Urinary bladder (tissue), 4 donors: ENCODE results near the gene ALK. TPM values are rescaled to one million over a fixed set of nuclear protein-coding genes. Genes with fewer than 3 reads are reported as not detected.

Experiments
- DNase-seq: peaks from one replicate; pipeline ENCODE4 v3.0.0-alpha.2; 2015; ENCODE audit errors: extremely low spot score
- H3K27ac ChIP-seq: one replicate; pipeline ENCODE4 v1.5.1; 2013; ENCODE audit warnings: low read depth, mild to moderate bottlenecking, moderate library complexity
- H3K36me3 ChIP-seq: one replicate; pipeline ENCODE4 v1.6.1; 2013; ENCODE audit warnings: mild to moderate bottlenecking, moderate library complexity; ENCODE audit not compliant: insufficient read depth
- H3K4me1 ChIP-seq: one replicate; pipeline ENCODE4 v1.6.1; 2013; ENCODE audit warnings: mild to moderate bottlenecking, moderate library complexity; ENCODE audit not compliant: insufficient read depth
- H3K4me3 ChIP-seq: one replicate; pipeline ENCODE4 v1.5.1; 2013; ENCODE audit warnings: low read depth, low read length
- WGBS: extraction: QIAGEN DNeasy Blood & Tissue Kit; methylation state at CpG from one replicate; pipeline ENCODE4 v1.1.7; 2013; 5-methylcytosine and 5-hydroxymethylcytosine counted together
- polyA plus RNA-seq: library from polyadenylated mRNA; stranded (reverse); fragments of 200-250 nt; gene quantifications from one replicate; pipeline ENCODE4 v1.2.3, GENCODE V29; 2013
- total RNA-seq: library from RNA; depleted of rRNA; stranded (reverse); fragments of >200 nt; gene quantifications from one replicate; pipeline ENCODE4 v1.2.3, GENCODE V29; 2014
- donor health status: healthy with polysubstance abuse.
- donor health status: healthy.

ALK gene
- total and polyA plus RNA-seq, 2 donors = 0.29 to 1.0 TPM

DNA sequence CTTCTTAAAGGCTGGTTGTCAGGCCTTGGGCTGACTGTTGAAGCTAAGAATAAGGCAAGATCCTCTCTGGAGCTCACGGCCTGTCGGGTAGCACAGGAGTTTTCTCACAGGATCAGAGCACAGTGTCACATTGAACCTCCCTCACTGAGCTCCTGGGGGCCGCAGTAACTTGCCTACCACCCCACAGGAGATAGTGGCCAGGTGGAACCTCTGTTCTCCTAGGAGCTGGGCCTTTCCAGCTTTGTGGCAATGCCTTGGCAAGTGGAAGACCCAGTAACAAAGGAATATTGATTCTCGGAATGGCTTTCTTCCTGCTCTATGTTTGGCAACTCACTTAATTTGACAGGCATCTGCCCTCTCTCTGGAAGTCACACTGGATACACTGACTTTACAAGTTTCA is 1.2 kb upstream of the ALK start:
- Histone ChIP-seq H3K36me3 (no peaks in the 10 kb centered on the region), H3K4me3 (no peak overlapping the region), H3K27ac (no peak overlapping the region), H3K4me1 (no peaks in the 10 kb centered on the region)
- 78% methylated on average over 4 of the region's 4 CpGs for WGBS
- DNase-seq = no peak

- no peak for DNase-seq
- WGBS = 1% methylated on average over 71 of the region's 71 CpGs
- H3K27ac ChIP-seq = no peak overlapping the region
- no peaks in the 10 kb centered on the region for H3K36me3 ChIP-seq
- H3K4me1 ChIP-seq = no peaks in the 10 kb centered on the region
- peak overlapping the region; percentile 21 for H3K4me3 ChIP-seq
These were observed 491 bp downstream of the ALK start for GRCh38 chr2:29920631-29921559.

- under 1% methylated on average over 40 of the region's 40 CpGs for WGBS
- no peak for DNase-seq
These were observed 1.2 kb downstream of the ALK start for GRCh38 chr2:29920130-29920577.

DNA sequence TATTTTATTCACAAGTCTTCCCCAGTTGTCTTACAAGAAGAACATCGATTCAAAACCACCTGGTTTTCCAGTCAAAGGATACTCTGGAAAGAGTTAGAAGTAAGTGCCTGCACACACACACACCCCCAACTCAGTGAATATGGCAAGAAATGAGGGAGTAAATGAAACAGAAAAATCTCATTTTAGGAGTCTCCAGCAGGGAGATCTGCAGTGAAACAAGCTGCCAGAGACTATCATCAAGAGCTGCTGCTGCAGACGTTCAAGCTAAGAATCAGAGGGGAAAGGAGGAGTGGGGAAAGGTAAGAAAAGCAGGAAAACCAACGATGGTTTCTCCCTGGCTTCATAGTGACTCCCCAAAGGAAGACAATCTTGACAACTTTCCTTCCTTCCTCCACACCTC is 2.4 kb downstream of the ALK start:
- Histone ChIP-seq H3K36me3 (no peaks in the 10 kb centered on the region), H3K4me3 (no peak overlapping the region), H3K27ac (no peak overlapping the region), H3K4me1 (no peaks in the 10 kb centered on the region)
- no peak for DNase-seq
- WGBS = 58% methylated on average over 3 of the region's 3 CpGs

More at GRCh38 chr2:29920130-29920577, 1.2 kb downstream of the ALK start:
- Histone ChIP-seq H3K4me1 (no peaks in the 10 kb centered on the region), H3K27ac (no peak overlapping the region), H3K4me3 (no peak overlapping the region), H3K36me3 (no peaks in the 10 kb centered on the region)

GRCh38 chr2:29917781-29918180 is 3.6 kb downstream of the ALK start:
- no peaks in the 10 kb centered on the region for H3K4me1 ChIP-seq
- 57% methylated on average over 1 of the region's 1 CpG for WGBS
- no peak overlapping the region for H3K4me3 ChIP-seq
- H3K27ac ChIP-seq = no peak overlapping the region
- DNase-seq = no peak
- no peaks in the 10 kb centered on the region for H3K36me3 ChIP-seq

GRCh38 chr2:29916571-29916970 is 4.8 kb downstream of the ALK start:
- Histone ChIP-seq H3K4me1 (no peaks in the 10 kb centered on the region), H3K27ac (no peak overlapping the region), H3K36me3 (no peaks in the 10 kb centered on the region), H3K4me3 (no peak overlapping the region)
- no peak for DNase-seq

GRCh38 chr2:29910960-29911359 is 10.4 kb downstream of the ALK start:
- 79% methylated on average over 1 of the region's 1 CpG for WGBS
- no peak overlapping the region for H3K4me3 ChIP-seq
- no peaks in the 10 kb centered on the region for H3K36me3 ChIP-seq
- DNase-seq = no peak
- H3K4me1 ChIP-seq = no peaks in the 10 kb centered on the region
- no peak overlapping the region for H3K27ac ChIP-seq

DNA sequence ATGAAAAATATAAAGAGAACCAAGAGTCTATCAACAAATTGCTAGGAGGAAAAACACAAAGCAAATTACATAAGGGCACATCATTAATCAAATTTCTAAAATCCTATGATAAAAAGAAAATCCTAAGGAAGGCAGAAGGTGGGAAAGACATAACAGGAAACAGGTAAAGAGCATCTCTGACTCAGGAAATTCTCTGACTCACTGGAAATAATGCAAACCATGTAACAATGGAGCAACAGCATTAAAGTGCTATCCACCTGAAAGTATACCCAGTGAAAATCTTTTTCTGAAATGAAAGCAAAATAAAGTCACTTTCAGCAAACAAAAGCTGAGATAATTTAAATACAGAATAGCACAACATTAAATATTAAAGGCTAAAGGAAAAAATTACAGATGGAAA is 10.9 kb downstream of the ALK start:
- H3K4me3 ChIP-seq = no peak overlapping the region
- no peaks in the 10 kb centered on the region for H3K36me3 ChIP-seq
- DNase-seq = no peak
- H3K4me1 ChIP-seq = no peaks in the 10 kb centered on the region
- no peak overlapping the region for H3K27ac ChIP-seq

GRCh38 chr2:29902356-29902755 is 19.0 kb downstream of the ALK start:
- Histone ChIP-seq H3K27ac (no peak overlapping the region), H3K4me3 (no peak overlapping the region), H3K4me1 (no peaks in the 10 kb centered on the region), H3K36me3 (no peaks in the 10 kb centered on the region)
- no peak for DNase-seq
- WGBS = 15% methylated on average over 1 of the region's 1 CpG

DNA sequence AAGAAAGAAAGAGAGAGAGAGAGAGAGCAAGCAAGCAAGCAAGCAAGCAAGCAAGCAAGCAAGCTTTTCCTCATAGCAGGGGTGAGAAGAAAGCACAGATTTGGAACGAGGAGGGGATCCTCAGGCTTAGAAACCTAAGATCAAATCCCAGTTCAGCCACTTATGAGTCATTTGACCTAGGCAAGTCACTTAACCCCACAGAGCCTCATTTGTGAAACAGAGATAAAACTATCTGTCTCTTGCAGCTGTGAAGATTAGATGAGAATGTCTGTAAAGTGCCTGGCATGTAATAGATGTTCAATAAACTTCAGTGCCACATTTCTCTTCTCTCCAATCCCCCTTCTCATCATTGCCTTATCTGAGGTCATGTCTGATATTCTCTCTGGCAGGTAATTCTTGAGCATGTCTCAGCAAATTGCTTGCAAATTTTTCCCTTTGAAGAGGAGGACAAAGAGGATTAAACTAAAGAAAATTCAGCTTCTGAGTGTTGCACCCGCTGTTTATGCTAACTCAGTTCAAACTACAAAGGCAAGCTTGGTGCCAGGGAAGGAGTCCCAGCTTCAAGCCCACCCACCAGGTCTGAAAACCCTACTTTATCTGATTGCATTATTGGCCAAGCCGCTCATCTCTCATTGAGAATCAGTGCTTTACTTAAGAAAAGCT is 20.3 kb downstream of the ALK start:
- no peak for DNase-seq
- Histone ChIP-seq H3K4me3 (no peak overlapping the region), H3K27ac (no peak overlapping the region), H3K4me1 (no peaks in the 10 kb centered on the region), H3K36me3 (no peaks in the 10 kb centered on the region)
- WGBS = 22% methylated on average over 3 of the region's 3 CpGs

DNA sequence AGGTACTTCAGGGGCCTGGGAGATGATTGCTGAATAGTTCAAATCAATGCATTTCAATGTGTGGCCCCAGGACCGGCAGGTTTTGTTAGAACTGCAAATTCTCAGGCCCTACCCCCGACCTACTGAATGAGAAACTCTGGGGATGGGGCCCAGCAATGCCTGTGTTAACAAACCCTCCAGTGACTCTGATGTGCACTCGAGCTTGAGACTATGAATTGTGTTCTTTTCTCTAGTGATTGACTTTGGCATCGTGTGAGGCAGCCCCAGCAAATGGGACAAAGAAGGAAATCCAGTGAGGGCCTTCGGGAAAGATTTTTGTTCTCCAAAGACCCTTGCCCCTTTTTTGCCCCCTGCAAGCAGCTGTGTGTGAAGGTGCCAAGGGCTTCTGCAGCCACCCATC is 22.4 kb downstream of the ALK start:
- Histone ChIP-seq H3K4me1 (no peaks in the 10 kb centered on the region), H3K27ac (no peak overlapping the region), H3K36me3 (no peaks in the 10 kb centered on the region), H3K4me3 (no peak overlapping the region)
- WGBS = 40% methylated on average over 5 of the region's 5 CpGs
- DNase-seq = no peak

GRCh38 chr2:29894822-29895614 is 26.4 kb downstream of the ALK start:
- DNase-seq = no peak
- Histone ChIP-seq H3K4me1 (no peaks in the 10 kb centered on the region), H3K36me3 (no peaks in the 10 kb centered on the region), H3K27ac (no peak overlapping the region), H3K4me3 (no peak overlapping the region)
- WGBS = 41% methylated on average over 3 of the region's 3 CpGs

- DNase-seq = no peak
- Histone ChIP-seq H3K4me1 (no peaks in the 10 kb centered on the region), H3K27ac (no peak overlapping the region), H3K36me3 (no peaks in the 10 kb centered on the region), H3K4me3 (no peak overlapping the region)
- WGBS = 61% methylated on average over 5 of the region's 5 CpGs
These were observed 28.7 kb downstream of the ALK start for GRCh38 chr2:29892585-29893259.
